HG02970 (cell line): Measurements from ENCODE around the gene SMARCAL1.
"Not testable (repeated sequence)": the region's sequence is repeated elsewhere in the genome, so short reads cannot be mapped to it uniquely, and the experiment has no call there.

Experiments used
- ATAC-seq: cut with Tn5 transposase; IDR thresholded peaks from one replicate; pipeline ENCODE4 v1.9.1; 2021; ENCODE audit warnings: mild to moderate bottlenecking, moderate library complexity, moderate number of reproducible peaks; ENCODE audit not compliant: unreplicated experiment, low FRiP score

SMARCAL1 gene

DNA sequence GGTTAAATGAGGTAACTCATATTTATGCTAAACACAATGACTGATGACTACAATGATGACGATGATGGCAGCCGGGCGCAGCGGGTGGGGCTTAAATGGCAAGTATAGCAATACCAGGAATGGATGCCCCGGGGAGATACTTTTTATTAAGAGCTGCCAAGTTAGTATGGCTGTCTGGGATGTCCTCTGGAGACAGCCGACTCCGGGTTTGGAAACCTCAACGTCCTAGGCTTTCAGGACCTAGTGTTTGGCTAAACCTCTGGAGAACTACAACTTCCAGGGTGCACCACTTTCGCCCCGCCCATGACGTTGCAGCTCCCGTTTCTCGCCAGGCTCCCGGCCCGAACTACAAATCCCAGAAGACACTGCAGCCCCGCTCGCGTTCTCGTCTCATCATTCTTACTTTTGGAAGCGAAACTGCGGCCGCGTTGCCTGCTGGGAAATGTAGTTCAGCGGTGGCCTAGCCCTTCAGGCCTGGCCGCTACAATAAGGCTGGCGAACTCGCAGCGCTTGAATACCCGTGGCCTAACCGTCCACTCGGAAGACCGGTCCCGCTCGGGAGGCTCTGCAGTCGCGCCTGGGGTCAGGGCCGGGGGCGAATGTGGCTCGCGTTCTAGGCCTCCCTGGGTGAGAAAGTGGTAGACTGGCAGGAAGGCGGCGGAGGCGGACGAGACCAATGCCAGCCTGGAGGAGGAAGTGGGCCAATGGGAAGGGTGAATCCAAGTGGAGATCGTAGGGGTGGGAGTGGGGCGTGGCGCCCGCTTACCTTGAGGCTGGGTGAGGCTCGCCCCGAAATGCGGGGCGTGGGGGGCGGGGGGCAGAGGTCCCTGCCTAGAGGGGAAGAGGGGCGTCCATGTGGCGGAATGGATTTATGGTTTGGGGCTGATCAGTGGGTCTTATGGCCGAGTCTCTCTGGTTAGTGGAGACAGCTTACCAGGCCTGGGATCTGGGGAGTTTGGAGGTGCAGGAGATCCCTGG is at the start of gene SMARCAL1:
TSS of gene SMARCAL1 (plus strand) at position 463 of the 978 bp plus-strand sequence. CDS start 2,221 bp downstream, outside the sequence.
- ATAC-seq, result peak; percentile 93

DNA sequence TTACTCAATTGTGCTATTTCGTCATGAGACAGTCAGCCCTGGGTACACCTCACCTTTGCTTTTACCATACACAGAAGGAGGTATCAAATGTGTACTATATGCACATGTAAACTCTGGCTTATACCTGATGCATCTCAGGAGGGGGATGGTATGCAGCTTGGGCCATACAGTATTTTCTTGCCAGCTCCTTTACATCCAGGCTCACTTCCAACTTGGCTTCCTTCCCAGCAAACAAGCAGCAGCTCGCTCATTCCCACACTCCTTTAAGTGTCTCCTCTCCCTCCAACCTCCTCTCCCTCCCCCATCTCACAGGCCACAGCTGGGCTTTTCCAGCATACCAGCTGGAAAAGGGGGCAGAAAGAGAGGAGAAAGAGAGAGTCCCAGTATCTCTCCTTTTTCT is 49.6 kb upstream of the SMARCAL1 start:
- ATAC-seq, result no peak

DNA sequence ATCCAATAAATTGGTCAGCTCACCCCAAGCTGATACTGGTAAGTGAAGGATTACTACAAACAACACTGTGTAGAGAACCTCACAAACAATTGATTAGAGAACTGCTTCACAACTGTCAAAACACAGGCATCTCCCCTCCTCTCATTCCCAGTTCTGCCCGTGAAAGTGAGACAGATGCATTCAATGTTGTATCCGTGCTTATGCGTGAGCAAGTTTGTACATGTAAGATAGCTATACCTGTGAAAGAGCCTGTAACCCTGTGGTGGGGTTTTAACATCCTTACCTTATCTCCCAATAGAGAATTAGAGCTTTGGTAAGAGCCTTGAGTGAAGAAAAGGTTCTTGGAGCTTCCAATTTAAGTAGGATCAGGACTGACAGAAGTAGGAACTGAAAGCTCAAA is 49.1 kb upstream of the SMARCAL1 start:
- no peak for ATAC-seq

DNA sequence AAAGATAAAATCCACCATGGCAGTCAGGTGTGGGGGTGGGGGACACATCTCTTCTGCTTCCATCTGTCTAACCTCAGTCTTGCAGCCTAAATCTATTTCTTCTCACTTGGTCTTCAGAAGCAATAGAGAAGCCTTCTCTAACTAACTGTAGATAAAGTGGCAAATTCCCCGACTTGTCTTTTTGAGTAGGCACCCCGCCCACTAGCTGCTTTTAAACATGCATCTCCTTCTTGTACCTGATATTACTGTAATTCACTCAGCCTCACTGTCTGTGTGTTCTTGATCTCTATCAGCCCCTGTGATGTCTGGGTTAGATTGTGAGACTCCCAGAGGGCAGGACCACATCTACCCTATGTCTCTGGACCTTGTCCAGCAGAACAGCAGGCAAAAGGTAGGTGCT is 46.8 kb upstream of the SMARCAL1 start:
- ATAC-seq, result no peak

GRCh38 chr2:216366777-216367471 is 45.4 kb upstream of the SMARCAL1 start:
- ATAC-seq, result no peak

GRCh38 chr2:216369821-216370220 is 42.5 kb upstream of the SMARCAL1 start:
- ATAC-seq, result no peak

- ATAC-seq, result no peak
These were observed 41.1 kb upstream of the SMARCAL1 start for GRCh38 chr2:216370961-216371712.

DNA sequence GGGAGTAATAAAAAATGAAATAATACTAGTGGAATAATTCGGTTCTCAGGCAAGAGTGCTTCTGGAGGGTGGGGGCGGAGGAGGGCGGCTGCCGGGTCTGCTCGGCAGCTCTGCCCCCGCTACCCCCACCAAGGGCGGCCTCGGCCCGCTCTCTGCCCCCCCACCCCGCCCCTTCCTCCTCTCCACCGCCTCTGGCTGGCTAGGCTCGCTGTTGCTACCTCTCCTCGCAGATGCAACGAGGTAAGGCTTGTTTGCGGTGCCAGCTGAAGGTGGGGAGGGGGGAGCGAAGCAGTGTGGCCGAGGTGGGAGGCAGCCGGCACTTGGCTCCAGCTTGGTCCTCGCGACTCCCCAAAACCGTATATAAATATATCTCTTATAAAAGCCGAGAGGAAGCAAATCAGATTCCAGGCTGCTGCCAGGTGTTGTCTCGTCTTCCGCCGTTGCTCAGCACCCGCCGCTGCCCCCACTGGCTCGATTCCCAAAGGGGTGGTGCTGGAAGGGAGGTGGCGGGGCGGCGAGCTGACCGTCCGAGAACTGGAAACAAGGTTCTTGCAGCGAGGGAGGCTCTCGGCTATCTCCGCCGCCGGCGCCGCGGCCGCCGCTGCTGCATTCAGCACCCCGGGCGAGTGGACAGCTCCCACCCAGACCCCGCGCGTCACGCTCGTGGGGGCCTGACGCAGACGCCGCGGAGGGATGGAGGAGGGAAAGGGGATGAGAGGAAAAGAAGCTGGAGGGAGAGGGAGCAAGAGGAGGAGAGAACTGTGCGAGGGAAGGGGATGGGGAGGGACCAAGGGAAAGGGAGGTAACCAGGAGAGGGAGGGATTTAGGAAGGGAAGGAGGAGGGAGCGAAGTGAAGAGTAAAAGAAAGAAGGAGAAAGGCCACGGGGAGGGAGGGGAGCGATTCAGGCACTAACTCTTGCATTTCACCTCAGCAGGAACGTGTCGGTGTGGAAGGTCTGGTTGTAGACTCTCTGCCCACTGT is 40.3 kb upstream of the SMARCAL1 start, which contains the start of gene MARCHF4:
TSS of gene MARCHF4 (minus strand) at position 763 of the 982 bp plus-strand sequence. CDS start 2,223 bp downstream, outside the sequence.
- no peak for ATAC-seq

DNA sequence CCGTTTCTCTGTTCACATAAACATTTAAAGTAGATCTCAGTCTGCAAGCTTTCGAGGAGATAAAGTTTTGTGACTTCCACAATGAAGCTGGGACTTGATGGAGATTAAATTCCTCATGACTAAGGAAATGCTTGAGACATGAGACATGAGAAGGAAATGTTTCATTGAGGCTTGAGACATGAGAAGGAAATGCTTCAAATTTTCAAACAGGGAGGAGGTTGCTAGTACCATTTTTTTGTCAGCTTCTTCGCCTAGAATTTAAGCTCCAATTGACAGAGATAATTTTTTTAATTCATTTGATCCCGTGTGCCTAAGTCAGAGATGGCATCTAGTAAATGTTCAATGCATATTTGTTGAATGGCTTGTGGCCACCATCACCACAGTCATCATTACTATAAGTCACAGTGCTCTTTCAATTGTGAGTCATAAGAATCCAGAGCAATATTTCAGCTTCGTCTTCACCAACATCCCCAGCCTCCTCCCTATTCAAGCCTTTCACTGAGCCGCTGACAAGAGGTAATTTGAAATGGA is 39.5 kb upstream of the SMARCAL1 start:
- ATAC-seq, result no peak

DNA sequence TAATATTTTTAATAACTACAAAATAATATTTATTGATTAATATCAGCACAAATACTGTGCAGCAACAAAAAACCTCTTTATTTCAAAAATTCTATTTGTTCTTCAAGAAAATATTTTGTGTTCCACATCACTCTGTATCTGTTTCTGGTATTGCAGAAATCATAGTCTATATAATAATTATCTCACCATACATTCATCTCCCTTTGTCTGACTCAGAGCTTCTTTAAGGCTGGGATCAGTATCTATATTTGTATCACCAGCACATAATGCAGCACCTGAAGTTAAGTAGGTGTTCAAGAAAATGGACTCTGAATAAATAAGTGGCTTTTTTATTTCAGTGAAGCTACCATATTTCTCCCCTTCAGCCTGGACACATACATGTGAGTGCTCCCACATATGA is 38.4 kb upstream of the SMARCAL1 start:
- ATAC-seq, result no peak

- ATAC-seq, result no peak
These were observed 37.0 kb upstream of the SMARCAL1 start for GRCh38 chr2:216375286-216375685.

DNA sequence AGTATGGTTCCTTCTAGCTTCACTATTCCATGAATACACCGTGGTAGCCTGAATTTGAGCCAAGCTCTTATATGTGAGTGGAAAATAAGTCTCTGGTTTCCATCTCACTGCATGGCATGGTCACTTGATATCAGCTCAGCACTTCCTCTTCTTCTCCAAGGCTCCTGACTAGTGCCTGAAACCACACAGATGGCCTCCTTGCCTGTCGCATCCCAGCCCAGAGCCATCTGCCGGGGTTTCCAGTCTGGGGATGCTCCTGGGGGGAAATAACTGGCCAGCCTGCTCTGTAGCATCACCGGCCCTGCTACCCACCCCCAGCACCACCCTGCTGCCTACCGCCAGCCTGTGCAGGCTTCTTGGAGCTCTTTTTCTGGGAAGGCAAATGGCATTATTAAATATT is 32.3 kb upstream of the SMARCAL1 start:
- no peak for ATAC-seq

- ATAC-seq, result not testable (repeated sequence)
These were observed 27.9 kb upstream of the SMARCAL1 start for GRCh38 chr2:216384409-216384808.

DNA sequence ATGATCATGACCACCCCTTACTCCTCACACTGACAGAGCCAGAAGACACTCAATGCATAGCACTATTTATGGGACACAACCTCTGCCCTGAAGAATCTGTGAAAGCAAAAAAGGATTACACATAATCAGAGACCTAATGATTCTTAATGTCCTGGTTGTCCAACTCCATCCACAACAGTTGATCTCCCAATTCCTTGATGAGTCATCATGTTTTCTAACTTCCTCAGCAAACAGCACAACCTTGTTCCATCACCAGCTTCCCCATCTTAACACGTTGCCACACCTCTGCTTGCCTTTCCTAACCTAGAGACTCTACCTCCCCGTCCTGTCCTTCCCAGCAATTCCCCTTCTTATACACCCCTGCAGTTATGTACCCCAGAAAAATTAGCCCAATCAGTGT is 26.8 kb upstream of the SMARCAL1 start:
- no peak for ATAC-seq

DNA sequence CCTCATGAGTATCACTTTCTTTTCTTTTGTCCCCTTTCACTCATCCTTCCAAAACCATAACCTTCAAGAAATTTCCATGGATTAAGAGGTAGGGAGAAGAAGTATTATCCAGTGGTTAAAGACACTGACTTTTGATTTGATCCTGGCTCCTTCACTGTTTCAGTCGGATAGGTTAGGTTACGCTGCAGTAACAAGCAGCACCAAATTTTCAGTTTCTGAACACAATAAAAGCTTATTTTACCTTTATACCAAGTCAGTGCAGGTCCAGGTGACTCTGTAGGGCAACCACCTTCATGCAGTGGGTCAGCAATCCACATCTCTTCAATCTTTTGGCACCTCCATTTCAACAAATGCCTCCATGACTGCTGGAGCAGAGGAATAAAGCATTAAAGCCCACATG is 25.0 kb upstream of the SMARCAL1 start:
- no peak for ATAC-seq

GRCh38 chr2:216388046-216388884 is 24.0 kb upstream of the SMARCAL1 start:
- no peak for ATAC-seq

DNA sequence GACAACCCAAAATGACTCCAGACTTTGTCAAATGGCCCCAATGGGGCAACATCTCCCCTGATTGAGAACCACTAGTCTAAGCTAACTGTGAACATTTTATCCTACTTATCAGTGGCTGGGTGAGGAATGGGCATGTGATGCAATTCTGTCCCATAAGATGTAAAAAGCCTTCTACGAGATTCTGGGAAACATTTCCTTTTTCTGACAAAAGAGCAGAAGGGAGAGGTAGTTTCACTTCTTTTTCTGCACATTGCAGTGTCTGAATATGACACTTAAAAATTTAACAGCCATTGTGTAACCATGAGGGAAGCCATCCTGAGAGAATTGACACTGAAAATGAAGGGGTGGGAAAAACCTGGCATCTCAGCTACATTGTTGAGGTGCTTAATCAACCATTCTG is 22.7 kb upstream of the SMARCAL1 start:
- no peak for ATAC-seq

- ATAC-seq, result no peak
These were observed 20.9 kb upstream of the SMARCAL1 start for GRCh38 chr2:216391401-216391800.
